ENCODE data around the gene ATG9A. TPM values are rescaled to one million over a fixed set of nuclear protein-coding genes. Genes with fewer than 3 reads are reported as not detected.

ATG9A gene
- total and polyA plus RNA-seq, 2 of the 8 experiments (the other 6 are each of a cell fraction or from before 2014, with no cell fraction given): 43.6 to 66.8 TPM

DNA sequence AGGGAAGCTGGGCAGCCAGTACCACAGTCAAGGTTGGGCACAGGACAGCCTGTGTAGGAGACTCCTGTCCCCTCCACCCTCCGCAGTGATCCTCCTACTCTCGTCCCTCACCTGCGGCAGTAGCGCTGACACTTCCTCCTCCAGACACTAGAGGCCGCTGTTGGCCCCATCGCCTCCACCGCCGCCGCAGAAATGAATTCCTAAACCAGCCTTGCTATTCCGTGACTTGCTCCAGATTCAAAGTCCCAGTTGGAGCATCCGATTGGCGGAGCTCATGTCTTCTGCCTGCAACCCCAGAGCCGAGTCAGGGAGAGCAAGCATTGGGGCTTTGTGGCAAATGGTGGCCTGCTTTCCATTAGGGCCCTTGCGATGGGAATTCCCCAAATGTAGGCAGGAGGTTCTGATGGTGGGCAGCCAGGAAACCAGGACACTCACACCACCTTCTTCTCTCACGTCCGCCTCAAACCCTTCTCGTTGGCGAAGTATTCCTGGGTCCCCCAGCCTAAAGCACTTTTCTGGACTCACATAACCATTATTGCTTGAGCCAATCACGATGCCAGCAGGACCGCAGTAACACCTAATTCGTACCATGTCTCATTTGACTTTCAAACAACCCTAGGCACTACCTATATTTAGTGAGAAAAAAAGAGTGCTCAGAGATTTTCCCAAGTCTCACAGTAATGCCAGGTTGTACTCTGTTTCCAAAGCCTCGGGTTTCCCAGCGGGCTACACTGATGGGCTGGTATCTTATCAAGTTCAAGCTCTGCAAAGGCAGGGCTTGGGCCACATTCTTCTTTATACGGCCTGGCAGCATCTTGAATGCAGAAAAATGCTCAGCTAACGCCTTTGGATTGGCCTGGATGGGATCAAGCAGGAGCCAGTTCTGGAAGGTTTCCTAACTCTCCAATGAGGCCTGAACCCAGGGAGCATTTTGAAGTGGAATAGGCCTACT is 48.5 kb upstream of the ATG9A start (continued):
- no peak for TF ChIP-seq CTBP2 (IDR thresholded peaks at IDR 0.05; ENCODE audit: borderline replicate concordance, insufficient read depth, insufficient read length, low read length)
- TF ChIP-seq, protein P1, sequence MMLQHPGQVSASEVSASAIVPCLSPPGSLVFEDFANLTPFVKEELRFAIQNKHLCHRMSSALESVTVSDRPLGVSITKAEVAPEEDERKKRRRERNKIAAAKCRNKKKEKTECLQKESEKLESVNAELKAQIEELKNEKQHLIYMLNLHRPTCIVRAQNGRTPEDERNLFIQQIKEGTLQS (IDR thresholded peaks at IDR 0.05; ENCODE audit: insufficient read depth, low read depth, low read length): no peak
- peak; percentile 67 to 79 for TF ChIP-seq RAD21 (IDR thresholded peaks at IDR 0.05 in 1 of 2, conservative IDR thresholded peaks at IDR 0.05 in 1 of 2; ENCODE audit: low read depth in 2 of 2, low read length in 2 of 2)
- TF ChIP-seq CREB1 (IDR thresholded peaks at IDR 0.05): 0 out of 2 replicates have a peak, but pooled peaks have one; percentile 49
- TF ChIP-seq JUND (IDR thresholded peaks at IDR 0.05; ENCODE audit: low read length): peak; percentile 41; the same call in 1 of the 2 replicates
- peak; percentile 46; the same call in 1 of the 2 replicates for TF ChIP-seq TAF1 (IDR thresholded peaks at IDR 0.05; ENCODE audit: low read depth, low read length)
- TF ChIP-seq BRCA1 (IDR thresholded peaks at IDR 0.05; ENCODE audit: low read depth, low read length): no peak
- TF ChIP-seq, protein P2, sequence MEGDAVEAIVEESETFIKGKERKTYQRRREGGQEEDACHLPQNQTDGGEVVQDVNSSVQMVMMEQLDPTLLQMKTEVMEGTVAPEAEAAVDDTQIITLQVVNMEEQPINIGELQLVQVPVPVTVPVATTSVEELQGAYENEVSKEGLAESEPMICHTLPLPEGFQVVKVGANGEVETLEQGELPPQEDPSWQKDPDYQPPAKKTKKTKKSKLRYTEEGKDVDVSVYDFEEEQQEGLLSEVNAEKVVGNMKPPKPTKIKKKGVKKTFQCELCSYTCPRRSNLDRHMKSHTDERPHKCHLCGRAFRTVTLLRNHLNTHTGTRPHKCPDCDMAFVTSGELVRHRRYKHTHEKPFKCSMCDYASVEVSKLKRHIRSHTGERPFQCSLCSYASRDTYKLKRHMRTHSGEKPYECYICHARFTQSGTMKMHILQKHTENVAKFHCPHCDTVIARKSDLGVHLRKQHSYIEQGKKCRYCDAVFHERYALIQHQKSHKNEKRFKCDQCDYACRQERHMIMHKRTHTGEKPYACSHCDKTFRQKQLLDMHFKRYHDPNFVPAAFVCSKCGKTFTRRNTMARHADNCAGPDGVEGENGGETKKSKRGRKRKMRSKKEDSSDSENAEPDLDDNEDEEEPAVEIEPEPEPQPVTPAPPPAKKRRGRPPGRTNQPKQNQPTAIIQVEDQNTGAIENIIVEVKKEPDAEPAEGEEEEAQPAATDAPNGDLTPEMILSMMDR (IDR thresholded peaks at IDR 0.05; ENCODE audit: control extremely low read depth in 1 of 3, insufficient read depth in 1 of 3, low read depth in 1 of 3, low read length in 3 of 3): peak in 2 of 3 experiments; percentile 90 to 98; a peak in 3 of 4 replicates
- TF ChIP-seq TBP (IDR thresholded peaks at IDR 0.05; ENCODE audit: low read depth, low read length): peak; percentile 59; the same call in 1 of the 2 replicates
- no peak for TF ChIP-seq KDM4A (IDR thresholded peaks at IDR 0.05; ENCODE audit: low read depth, low read length, severe bottlenecking)
- TF ChIP-seq TCF12 (IDR thresholded peaks at IDR 0.05; ENCODE audit: low read depth, low read length): no peak
- no peak for TF ChIP-seq ZNF274 (IDR thresholded peaks at IDR 0.05; ENCODE audit: borderline replicate concordance, extremely low read depth, low read length)
- TF ChIP-seq YY1 (IDR thresholded peaks at IDR 0.05; ENCODE audit: low read depth, low read length): peak; percentile 64; the same call in 1 of the 2 replicates
- TF ChIP-seq HDAC2 (IDR thresholded peaks at IDR 0.05; ENCODE audit: borderline replicate concordance in 1 of 2, low read depth in 2 of 2, low read length in 2 of 2): no peak
- no peak for TF ChIP-seq POU5F1 (IDR thresholded peaks at IDR 0.05; ENCODE audit: low read depth, low read length)
- TF ChIP-seq SP4 (IDR thresholded peaks at IDR 0.05; ENCODE audit: low read length): 0 out of 2 replicates have a peak, but pooled peaks have one; percentile 45
- no peak for TF ChIP-seq KDM5A (IDR thresholded peaks at IDR 0.05; ENCODE audit: low read length)
- TF ChIP-seq CHD2 (IDR thresholded peaks at IDR 0.05; ENCODE audit: low read length): no peak
- no peak for TF ChIP-seq JUN (IDR thresholded peaks at IDR 0.05; ENCODE audit: low read depth, low read length)
